GM12891 (cell line): ENCODE results near the gene RARRES1.

Source experiments
- PAX5 ChIP-seq: IDR thresholded peaks from 2 replicates; pipeline ENCODE4 v1.6.1; 2011; ENCODE audit warnings: low read length, moderate library complexity, mild to moderate bottlenecking; ENCODE audit not compliant: insufficient read depth, severe bottlenecking
- POLR2A ChIP-seq: IDR thresholded peaks from 2 replicates; pipeline ENCODE4 v1.6.1; 2011; ENCODE audit warnings: low read depth, low read length, control low read depth
- POLR2AphosphoS5 ChIP-seq: IDR thresholded peaks from 2 replicates; pipeline ENCODE4 v1.6.1; 2011; ENCODE audit warnings: low read depth, low read length, control low read depth
- POU2F2 ChIP-seq: IDR thresholded peaks from 2 replicates; pipeline ENCODE4 v1.6.1; 2011; ENCODE audit warnings: low read depth, mild to moderate bottlenecking, control low read depth, low read length, moderate library complexity
- SPI1 ChIP-seq: IDR thresholded peaks from 2 replicates; pipeline ENCODE4 v1.6.1; 2011; ENCODE audit warnings: low read depth, low read length, control low read depth
- TAF1 ChIP-seq: IDR thresholded peaks from 2 replicates; pipeline ENCODE4 v1.6.1; 2011; ENCODE audit warnings: low read depth, low read length, control low read depth

DNA sequence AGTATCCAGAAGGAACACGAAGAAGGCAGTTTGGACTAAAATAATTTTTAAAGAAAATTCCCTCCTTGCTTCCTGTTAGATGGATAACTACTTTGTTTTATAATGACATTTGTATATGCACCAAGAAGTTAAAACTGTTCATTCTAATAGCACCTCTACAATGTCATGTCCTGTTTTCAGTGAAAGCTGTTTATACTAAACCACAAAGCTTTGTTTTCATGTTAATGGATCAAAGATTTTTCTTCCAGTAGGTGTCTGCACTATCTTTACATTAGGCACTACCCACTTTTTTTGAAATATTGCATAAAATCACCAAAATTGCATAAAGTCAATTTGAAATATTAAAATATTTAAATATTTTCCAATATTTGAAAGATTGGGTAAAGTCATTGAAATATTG is 10.1 kb downstream of the RARRES1 start:
- TF ChIP-seq TAF1 = no peak
- no peak for TF ChIP-seq POLR2AphosphoS5
- no peak for TF ChIP-seq POLR2A
- TF ChIP-seq SPI1 = no peak
- TF ChIP-seq POU2F2 = no peak
- no peak for TF ChIP-seq PAX5
